ENCODE results near the gene KCNIP2.

- no peak for TF ChIP-seq POLR2A (IDR thresholded peaks at IDR 0.05)
- TF ChIP-seq CTCF (IDR thresholded peaks at IDR 0.05), result no peak
Measured at GRCh38 chr10:101892782-101893391, 49.3 kb upstream of the KCNIP2 start.

Measured in ovary (tissue), 3 donors.